Measurements from ENCODE around the gene CFAP210. TPM values are rescaled to one million over a fixed set of nuclear protein-coding genes. Genes with fewer than 3 reads are reported as not detected.

Gene CFAP210
- total RNA-seq, 1 experiment from 2014 or later: 0.94 TPM

DNA sequence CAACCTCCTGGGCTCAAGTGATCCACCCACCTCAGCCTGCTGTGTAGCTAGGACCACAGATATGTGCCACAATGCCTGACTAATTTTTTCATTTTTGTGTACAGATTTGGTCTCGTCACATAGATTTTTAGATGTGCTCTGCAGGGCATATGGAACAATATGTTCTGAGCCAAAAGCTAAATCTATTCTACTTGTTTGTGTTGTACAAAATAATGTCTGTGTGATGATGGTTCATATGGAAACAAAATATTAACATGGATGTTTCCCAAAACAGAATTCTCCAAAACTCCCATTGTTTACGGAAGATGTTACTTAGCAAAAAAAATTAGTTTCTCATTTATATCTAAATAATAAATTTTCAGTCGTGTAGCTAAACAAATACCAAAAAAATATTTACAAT lies 26.8 kb upstream of the CFAP210 start:
- Histone ChIP-seq H2BK15ac (ENCODE audit: low read depth, low read length) (no peak overlapping the region), H3K23ac (ENCODE audit: insufficient read length, low read depth, low read length) (no peak overlapping the region), H3K79me2 (ENCODE audit: insufficient read depth, low read length) (no peaks in the 10 kb centered on the region), H3K14ac (ENCODE audit: insufficient read depth, low read length) (no peak overlapping the region), H2AFZ (ENCODE audit: low read length) (no peak overlapping the region), H3K23me2 (ENCODE audit: insufficient read length, low read depth, low read length, poor library complexity, severe bottlenecking) (no peaks in the 10 kb centered on the region), H3K79me1 (ENCODE audit: insufficient read depth, low read depth, low read length, poor library complexity, severe bottlenecking) (no peaks in the 10 kb centered on the region), H2BK20ac (ENCODE audit: low read depth, low read length, poor library complexity, severe bottlenecking) (no peak overlapping the region), H3K9ac (ENCODE audit: extremely low read depth, insufficient read length, low read length) (no peak overlapping the region), H3K18ac (ENCODE audit: insufficient read length, low read depth, low read length) (no peak overlapping the region), H4K20me1 (ENCODE audit: control insufficient read depth, insufficient read depth, insufficient read length) (no peaks in the 10 kb centered on the region), H3K4me2 (ENCODE audit: insufficient read depth, insufficient read length, low read length) (no peak overlapping the region), H3K27ac (ENCODE audit: insufficient read length, low read depth, low read length) (no peak overlapping the region), H3K56ac (ENCODE audit: insufficient read length, low read depth, low read length) (no peak overlapping the region), H2BK12ac (ENCODE audit: insufficient read length, low read depth, low read length) (no peak overlapping the region), H4K8ac (replicated peaks; ENCODE audit: insufficient read length, low read depth, low read length) (no peak overlapping the region), H2BK120ac (ENCODE audit: low read depth, low read length, poor library complexity, severe bottlenecking) (no peak overlapping the region), H4K91ac (ENCODE audit: insufficient read length, low read depth, low read length) (no peak overlapping the region), H2AK5ac (ENCODE audit: insufficient read length, low read length) (no peak overlapping the region), H3T11ph (ENCODE audit: low read length) (no peak overlapping the region), H2BK5ac (ENCODE audit: insufficient read length, low read length) (no peak overlapping the region), H4K5ac (ENCODE audit: insufficient read length, low read depth, low read length) (no peak overlapping the region), H3K9me3 (ENCODE audit: control insufficient read depth, low read depth, low read length) (no peaks in the 10 kb centered on the region), H3K27me3 (ENCODE audit: insufficient read depth, low read length) (no peaks in the 10 kb centered on the region), H3K4ac (ENCODE audit: low read depth, low read length) (no peak overlapping the region), H3K4me1 (ENCODE audit: insufficient read depth, low read length) (no peaks in the 10 kb centered on the region)
- Mint-ChIP-seq H3K9me3 (no peaks in the 10 kb centered on the region), H3K36me3 (ENCODE audit: insufficient read depth in 1 of 3, low read depth in 3 of 3) (no peaks in the 10 kb centered on the region), H3K4me1 (peaks cover 0 to 3% of the 10 kb centered on the region in 2 experiments; a peak in 2 of 4 replicates), H3K27me3 (ENCODE audit: low read depth) (no peaks in the 10 kb centered on the region), H3K27ac (no peak overlapping the region), H3K4me3 (no peak overlapping the region)
- TF ChIP-seq, protein P1, sequence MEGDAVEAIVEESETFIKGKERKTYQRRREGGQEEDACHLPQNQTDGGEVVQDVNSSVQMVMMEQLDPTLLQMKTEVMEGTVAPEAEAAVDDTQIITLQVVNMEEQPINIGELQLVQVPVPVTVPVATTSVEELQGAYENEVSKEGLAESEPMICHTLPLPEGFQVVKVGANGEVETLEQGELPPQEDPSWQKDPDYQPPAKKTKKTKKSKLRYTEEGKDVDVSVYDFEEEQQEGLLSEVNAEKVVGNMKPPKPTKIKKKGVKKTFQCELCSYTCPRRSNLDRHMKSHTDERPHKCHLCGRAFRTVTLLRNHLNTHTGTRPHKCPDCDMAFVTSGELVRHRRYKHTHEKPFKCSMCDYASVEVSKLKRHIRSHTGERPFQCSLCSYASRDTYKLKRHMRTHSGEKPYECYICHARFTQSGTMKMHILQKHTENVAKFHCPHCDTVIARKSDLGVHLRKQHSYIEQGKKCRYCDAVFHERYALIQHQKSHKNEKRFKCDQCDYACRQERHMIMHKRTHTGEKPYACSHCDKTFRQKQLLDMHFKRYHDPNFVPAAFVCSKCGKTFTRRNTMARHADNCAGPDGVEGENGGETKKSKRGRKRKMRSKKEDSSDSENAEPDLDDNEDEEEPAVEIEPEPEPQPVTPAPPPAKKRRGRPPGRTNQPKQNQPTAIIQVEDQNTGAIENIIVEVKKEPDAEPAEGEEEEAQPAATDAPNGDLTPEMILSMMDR (conservative IDR thresholded peaks at IDR 0.05): no peak
- WGBS (ENCODE audit: extremely low coverage, insufficient read length, low lambda C conversion rate): no CpG with 5 or more reads among the region's 3 CpGs
- DNase-seq: no peak

All from H9 (cell line).